Measurements from ENCODE around the gene SMCHD1. TPM values are rescaled to one million over a fixed set of nuclear protein-coding genes. Genes with fewer than 3 reads are reported as not detected.

SMCHD1 gene
- total RNA-seq, 2 donors from 2014 or later: 56.0 to 65.1 TPM

DNA sequence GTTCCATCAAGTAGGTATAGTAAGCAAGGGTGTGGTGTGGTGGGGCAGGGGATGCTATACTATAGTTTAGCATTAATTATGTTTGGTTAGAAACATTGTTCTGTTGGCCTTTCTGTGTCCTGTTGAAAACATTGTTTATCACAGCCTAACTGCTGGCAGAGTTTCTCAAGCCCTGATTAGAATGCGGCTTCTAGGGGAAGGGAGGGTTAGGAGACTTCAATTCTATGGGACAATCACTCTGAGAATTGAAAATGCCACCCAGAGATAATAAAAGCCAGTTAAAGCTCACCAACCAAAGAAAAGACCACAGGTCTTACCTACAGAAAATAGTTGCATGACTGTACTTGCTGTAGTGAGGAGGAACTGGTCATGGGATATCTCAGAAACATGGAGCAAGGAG, 19.9 kb upstream of the SMCHD1 start:
- no peak overlapping the region for H3K27ac ChIP-seq
- intact Hi-C loops (cut with DNase I): no loop called here
- no peak for DNase-seq (ENCODE audit: low spot score)

DNA sequence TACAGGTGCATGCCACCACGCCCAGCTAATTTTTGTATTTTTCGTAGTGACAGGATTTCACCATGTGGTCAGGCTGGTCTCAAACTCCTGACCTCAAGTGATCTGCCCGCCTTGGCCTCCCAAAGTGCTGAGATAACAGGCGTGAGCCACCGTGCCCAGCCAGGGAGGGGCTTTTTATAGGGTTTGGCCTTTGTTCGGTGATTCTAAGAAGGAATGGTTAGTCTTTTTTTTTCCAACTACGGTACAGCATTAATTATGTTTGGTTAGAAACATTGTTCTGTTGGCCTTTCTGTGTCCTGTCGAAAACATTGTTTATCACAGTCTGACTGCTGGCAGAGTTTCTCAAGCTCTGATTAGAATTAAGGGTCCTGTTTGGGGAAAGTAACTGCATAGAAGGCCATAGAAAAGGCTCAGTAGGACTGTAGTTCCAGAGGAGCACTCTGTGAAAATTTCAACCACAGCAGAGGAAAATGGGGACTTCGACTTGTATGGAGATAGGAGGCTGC, 19.3 kb upstream of the SMCHD1 start:
- Histone ChIP-seq H3K27ac (peak overlapping the region; percentile 47 to 64), H3K27me3 (replicated peaks; ENCODE audit: insufficient read depth) (no peaks in the 10 kb centered on the region), H3K9me3 (no peaks in the 10 kb centered on the region), H3K36me3 (no peaks in the 10 kb centered on the region), H3K4me3 (no peak overlapping the region), H3K4me1 (replicated peaks) (no peaks in the 10 kb centered on the region)
- WGBS: 47% methylated on average over 9 of the region's 9 CpGs
- intact Hi-C loops (cut with DNase I): no loop called here
- DNase-seq (ENCODE audit: low spot score): no peak
- TF ChIP-seq POLR2A (IDR thresholded peaks at IDR 0.05) (no peak), POLR2AphosphoS5 (IDR thresholded peaks at IDR 0.05) (no peak)
- TF ChIP-seq, protein P1, sequence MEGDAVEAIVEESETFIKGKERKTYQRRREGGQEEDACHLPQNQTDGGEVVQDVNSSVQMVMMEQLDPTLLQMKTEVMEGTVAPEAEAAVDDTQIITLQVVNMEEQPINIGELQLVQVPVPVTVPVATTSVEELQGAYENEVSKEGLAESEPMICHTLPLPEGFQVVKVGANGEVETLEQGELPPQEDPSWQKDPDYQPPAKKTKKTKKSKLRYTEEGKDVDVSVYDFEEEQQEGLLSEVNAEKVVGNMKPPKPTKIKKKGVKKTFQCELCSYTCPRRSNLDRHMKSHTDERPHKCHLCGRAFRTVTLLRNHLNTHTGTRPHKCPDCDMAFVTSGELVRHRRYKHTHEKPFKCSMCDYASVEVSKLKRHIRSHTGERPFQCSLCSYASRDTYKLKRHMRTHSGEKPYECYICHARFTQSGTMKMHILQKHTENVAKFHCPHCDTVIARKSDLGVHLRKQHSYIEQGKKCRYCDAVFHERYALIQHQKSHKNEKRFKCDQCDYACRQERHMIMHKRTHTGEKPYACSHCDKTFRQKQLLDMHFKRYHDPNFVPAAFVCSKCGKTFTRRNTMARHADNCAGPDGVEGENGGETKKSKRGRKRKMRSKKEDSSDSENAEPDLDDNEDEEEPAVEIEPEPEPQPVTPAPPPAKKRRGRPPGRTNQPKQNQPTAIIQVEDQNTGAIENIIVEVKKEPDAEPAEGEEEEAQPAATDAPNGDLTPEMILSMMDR (IDR thresholded peaks at IDR 0.05): no peak

More for the DNA sequence above, 19.9 kb upstream of the SMCHD1 start:
- no peaks in the 10 kb centered on the region for H3K36me3 ChIP-seq
- H3K4me1 ChIP-seq (replicated peaks): no peaks in the 10 kb centered on the region
- H3K9me3 ChIP-seq: no peaks in the 10 kb centered on the region
- no peak for TF ChIP-seq POLR2AphosphoS5 (IDR thresholded peaks at IDR 0.05)
- TF ChIP-seq, protein P1 (IDR thresholded peaks at IDR 0.05): no peak
- no peak for TF ChIP-seq POLR2A (IDR thresholded peaks at IDR 0.05)
- no peak overlapping the region for H3K4me3 ChIP-seq
- 70% methylated on average over 1 of the region's 1 CpG for WGBS
- no peaks in the 10 kb centered on the region for H3K27me3 ChIP-seq (replicated peaks; ENCODE audit: insufficient read depth)

DNA sequence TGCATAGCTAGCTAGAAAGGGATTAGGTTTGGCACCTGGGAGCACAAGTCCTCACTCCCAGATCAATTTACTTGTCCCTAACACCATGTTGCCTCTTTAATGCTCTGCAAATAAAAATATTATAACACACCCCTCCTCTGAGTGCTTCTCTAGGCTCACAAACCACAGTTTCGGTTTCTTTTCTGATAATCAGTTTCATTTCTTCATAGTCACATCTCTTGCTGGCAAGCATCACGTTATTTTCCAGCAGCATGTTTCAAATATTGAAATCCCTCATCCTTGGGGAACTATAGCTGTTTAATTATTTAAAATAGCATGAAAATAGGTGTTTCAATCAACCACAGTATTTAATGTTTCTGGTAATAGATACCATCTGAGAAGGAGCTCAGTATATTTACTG, 13.9 kb upstream of the SMCHD1 start:
- intact Hi-C loops (cut with DNase I): no loop called here
- H3K4me1 ChIP-seq (replicated peaks): no peaks in the 10 kb centered on the region
- no peak for DNase-seq (ENCODE audit: low spot score)
- H3K36me3 ChIP-seq: no peaks in the 10 kb centered on the region
- no peak overlapping the region for H3K27ac ChIP-seq
- 10% methylated on average over 2 of the region's 2 CpGs for WGBS
- no peak overlapping the region for H3K4me3 ChIP-seq
- H3K27me3 ChIP-seq (replicated peaks; ENCODE audit: insufficient read depth): no peaks in the 10 kb centered on the region
- TF ChIP-seq POLR2AphosphoS5 (IDR thresholded peaks at IDR 0.05): peak; percentile 19
- TF ChIP-seq, protein P1 (IDR thresholded peaks at IDR 0.05): no peak
- no peaks in the 10 kb centered on the region for H3K9me3 ChIP-seq

DNA sequence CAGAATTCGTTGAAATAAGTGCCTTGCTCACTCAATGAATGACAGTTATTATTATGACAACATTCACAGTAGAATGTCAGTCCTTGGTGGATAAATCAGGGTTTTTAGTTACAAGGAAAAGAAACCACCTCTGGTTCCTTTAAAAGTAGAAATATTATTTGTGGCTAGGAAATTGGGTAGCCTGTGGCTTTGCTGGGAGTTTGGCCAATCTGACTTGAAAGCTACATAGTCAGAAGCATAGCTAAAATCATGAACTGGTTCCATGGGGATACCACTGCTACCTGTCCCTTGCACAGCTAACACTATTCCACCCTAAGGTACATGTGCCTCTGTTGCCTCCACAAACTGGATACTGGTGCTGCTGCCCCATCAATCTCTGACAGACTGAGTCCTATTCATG, 12.8 kb upstream of the SMCHD1 start:
- no peak overlapping the region for H3K4me3 ChIP-seq
- DNase-seq (ENCODE audit: low spot score): no peak
- H3K27ac ChIP-seq: no peak overlapping the region
- TF ChIP-seq, protein P1 (IDR thresholded peaks at IDR 0.05): no peak
- no peak for TF ChIP-seq POLR2AphosphoS5 (IDR thresholded peaks at IDR 0.05)
- no peaks in the 10 kb centered on the region for H3K36me3 ChIP-seq
- intact Hi-C loops (cut with DNase I): no loop called here
- WGBS: 77% methylated on average over 1 of the region's 1 CpG
- no peaks in the 10 kb centered on the region for H3K9me3 ChIP-seq
- H3K27me3 ChIP-seq (replicated peaks; ENCODE audit: insufficient read depth): no peaks in the 10 kb centered on the region
- no peaks in the 10 kb centered on the region for H3K4me1 ChIP-seq (replicated peaks)

DNA sequence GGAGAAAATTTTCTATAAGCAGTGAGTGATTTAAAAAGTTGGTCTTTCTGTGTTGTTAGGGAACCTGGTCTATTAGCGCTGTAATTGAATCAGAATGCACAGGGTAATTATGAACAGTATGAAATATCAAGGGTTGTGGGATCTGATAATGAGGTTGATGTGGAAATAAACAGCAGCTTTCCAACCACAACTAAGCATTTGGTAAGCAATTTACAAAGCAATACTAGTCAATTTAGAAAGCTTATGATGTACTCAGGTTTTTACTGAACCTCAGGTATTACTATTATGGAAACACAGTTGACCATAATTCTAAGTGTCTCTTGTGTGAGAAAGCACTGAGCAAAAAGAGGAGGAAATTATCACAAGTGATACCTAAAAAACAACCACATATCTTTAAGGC, 11.0 kb upstream of the SMCHD1 start:
- no peaks in the 10 kb centered on the region for H3K9me3 ChIP-seq
- H3K27ac ChIP-seq: no peak overlapping the region
- no peak overlapping the region for H3K4me3 ChIP-seq
- no peak for DNase-seq (ENCODE audit: low spot score)
- no peaks in the 10 kb centered on the region for H3K4me1 ChIP-seq (replicated peaks)
- H3K27me3 ChIP-seq (replicated peaks; ENCODE audit: insufficient read depth): no peaks in the 10 kb centered on the region
- TF ChIP-seq, protein P1 (IDR thresholded peaks at IDR 0.05): no peak
- TF ChIP-seq POLR2A (IDR thresholded peaks at IDR 0.05) (no peak), POLR2AphosphoS5 (IDR thresholded peaks at IDR 0.05) (no peak)
- intact Hi-C loops (cut with DNase I): no loop called here
- H3K36me3 ChIP-seq: no peaks in the 10 kb centered on the region
- WGBS: 91% methylated on average over 1 of the region's 1 CpG

Data from prostate gland (tissue), 2 donors.